ENCODE results near the gene HABP2. TPM values are rescaled to one million over a fixed set of nuclear protein-coding genes. Genes with fewer than 3 reads are reported as not detected.

Gene HABP2
- total and polyA plus RNA-seq, 2 of the 4 experiments (the other 2 are of a cell fraction), result not detected

GRCh38 chr10:113503930-113504329 lies 48.9 kb upstream of the HABP2 start:
- H2BK20ac ChIP-seq (ENCODE audit: low read depth, low read length), result no peak overlapping the region
- H2BK15ac ChIP-seq (ENCODE audit: low read depth, low read length), result no peak overlapping the region
- H3K4me2 ChIP-seq (ENCODE audit: low read depth, low read length), result no peak overlapping the region
- no peaks in the 10 kb centered on the region for H3K4me1 ChIP-seq (ENCODE audit: control insufficient read depth, insufficient read depth, low read length)
- ChIA-PET POLR2A (ENCODE audit: unreplicated experiment) (no interaction called here), CTCF (no interaction called here)
- no peak overlapping the region for H2BK120ac ChIP-seq (ENCODE audit: low read depth, low read length)
- H3K79me1 ChIP-seq (ENCODE audit: low read depth in 1 of 2, low read length in 2 of 2), result no peaks in the 10 kb centered on the region
- H2AFZ ChIP-seq (replicated peaks; ENCODE audit: low read length, poor library complexity), result no peak overlapping the region
- in situ Hi-C loops (cut with MboI; ENCODE audit: low sequenced_read_pairs) (no loop called here), intact Hi-C loops (cut with micrococcal nuclease) (no loop called here), dilution Hi-C loops (cut with HindIII; ENCODE audit: low sequenced_read_pairs, unreplicated experiment) (no loop called here)
- no peaks in the 10 kb centered on the region for H3K36me3 ChIP-seq (ENCODE audit: control insufficient read depth, insufficient read depth, low read length)
- no peak overlapping the region for H4K5ac ChIP-seq (ENCODE audit: low read depth, low read length)
- DNase-seq (no peak), ATAC-seq (ENCODE audit: low read depth) (no peak)
- no peak overlapping the region for H2AK9ac ChIP-seq (replicated peaks; ENCODE audit: low read depth, low read length, poor library complexity)
- H3K4me3 ChIP-seq (ENCODE audit: insufficient read depth, low read depth, low read length), result no peak overlapping the region
- no peak overlapping the region for H3K56ac ChIP-seq (ENCODE audit: extremely low read depth, insufficient read depth, low read length)
- H4K20me1 ChIP-seq (ENCODE audit: insufficient read depth, low read length), result no peaks in the 10 kb centered on the region
- TF ChIP-seq MXI1 (IDR thresholded peaks at IDR 0.05; ENCODE audit: borderline replicate concordance, low read depth, low read length) (no peak), RAD21 (IDR thresholded peaks at IDR 0.05; ENCODE audit: low read length) (no peak), RCOR1 (IDR thresholded peaks at IDR 0.05; ENCODE audit: insufficient replicate concordance, low read length) (no peak), FOS (IDR thresholded peaks at IDR 0.05; ENCODE audit: low read depth, low read length) (no peak), BHLHE40 (IDR thresholded peaks at IDR 0.05; ENCODE audit: low read depth, low read length) (no peak), ELK1 (IDR thresholded peaks at IDR 0.05; ENCODE audit: borderline replicate concordance, low read depth, low read length) (no peak), NFE2L2 (IDR thresholded peaks at IDR 0.05; ENCODE audit: low read depth, low read length) (no peak)
- WGBS, 2 experiments (ENCODE audit: extremely low coverage in 2 of 2, insufficient read length in 1 of 2), result 59% methylated on average over 2 of the region's 4 CpGs; no CpG with 5 or more reads in 1 of the 2 experiments
- no peaks in the 10 kb centered on the region for H3K27me3 ChIP-seq (ENCODE audit: control insufficient read depth, insufficient read depth, low read length)
- no TSS peak for BruUV-seq (replicated peaks)
- no peak overlapping the region for H4K8ac ChIP-seq (ENCODE audit: low read depth in 2 of 2, low read length in 2 of 2)
- no peak overlapping the region for H2BK5ac ChIP-seq (ENCODE audit: low read depth, low read length, poor library complexity, severe bottlenecking)
- H3K23ac ChIP-seq (ENCODE audit: low read depth, low read length), result no peak overlapping the region
- no peak overlapping the region for H4K91ac ChIP-seq (ENCODE audit: insufficient read depth, low read depth, low read length)
- no peaks in the 10 kb centered on the region for H3K9me1 ChIP-seq (ENCODE audit: insufficient read depth, low read length)
- H3K9me3 ChIP-seq (ENCODE audit: control insufficient read depth, insufficient read depth, low read length), result 0 out of 2 replicates have a peak, but pooled peaks cover 2% of the 10 kb centered on the region
- H3K14ac ChIP-seq (replicated peaks; ENCODE audit: low read depth, low read length), result no peak overlapping the region
- no peak overlapping the region for H3K4ac ChIP-seq (ENCODE audit: low read depth, low read length)
- H3K27ac ChIP-seq (ENCODE audit: insufficient read depth, low read length), result no peak overlapping the region
- H3K18ac ChIP-seq (ENCODE audit: low read depth, low read length), result no peak overlapping the region
- H2AK5ac ChIP-seq (ENCODE audit: low read depth, low read length), result no peak overlapping the region
- H3K9ac ChIP-seq (ENCODE audit: low read depth, low read length), result no peak overlapping the region

Data from IMR-90 (cell line).